Panc1 (cell line): ENCODE data around the gene NAPG.

Experiments used
- CTCF ChIP-seq: fragments of 450-650 bp; IDR thresholded peaks from 2 replicates; pipeline ENCODE4 v1.5.1; 2017; ENCODE audit warnings: mild to moderate bottlenecking
- POLR2AphosphoS5 ChIP-seq: IDR thresholded peaks from 2 replicates; pipeline ENCODE4 v1.6.1; 2012; ENCODE audit warnings: mild to moderate bottlenecking, low read depth, low read length, moderate library complexity
- SIN3A ChIP-seq: IDR thresholded peaks from 2 replicates; pipeline ENCODE4 v1.6.1; 2012; ENCODE audit warnings: low read depth, mild to moderate bottlenecking, low read length, moderate library complexity, borderline replicate concordance; ENCODE audit not compliant: insufficient read depth
- TCF7L2 ChIP-seq: IDR thresholded peaks from 2 replicates; pipeline ENCODE4 v1.6.1; 2011; ENCODE audit warnings: mild to moderate bottlenecking, low read depth, low read length, inconsistent platforms
- TF ChIP-seq, protein P1 (sequence below), 2 experiments: IDR thresholded peaks; 2 replicates each; pipeline ENCODE4 v1.6.1; 2011 to 2012; ENCODE audit warnings: low read depth in 2 of 2, control low read depth in 1 of 2, low read length in 1 of 2, mild to moderate bottlenecking in 1 of 2, moderate library complexity in 1 of 2; ENCODE audit not compliant: insufficient read depth in 1 of 2

DNA sequence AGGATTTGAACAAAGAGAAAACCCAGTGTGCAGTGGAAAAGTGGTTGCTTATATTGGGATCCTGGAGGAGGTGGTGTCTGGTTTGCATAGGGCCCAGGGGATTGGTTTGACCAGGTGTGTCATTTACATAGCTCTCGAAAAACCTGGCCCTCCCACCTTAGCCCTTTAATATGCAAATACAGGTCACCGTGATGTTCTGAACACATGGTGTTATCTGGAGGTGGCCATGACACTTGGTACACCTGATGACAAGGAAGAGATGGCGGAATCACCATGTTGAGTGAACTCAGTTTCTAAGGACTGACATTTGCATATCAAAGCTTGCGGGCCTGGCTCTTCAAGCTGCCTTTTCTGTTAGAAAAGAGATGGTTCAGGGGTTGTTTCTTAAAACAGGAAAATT is 2.3 kb upstream of the NAPG start:
- TF ChIP-seq SIN3A (no peak), CTCF (no peak), TCF7L2 (no peak), POLR2AphosphoS5 (no peak)
- TF ChIP-seq, protein P1, sequence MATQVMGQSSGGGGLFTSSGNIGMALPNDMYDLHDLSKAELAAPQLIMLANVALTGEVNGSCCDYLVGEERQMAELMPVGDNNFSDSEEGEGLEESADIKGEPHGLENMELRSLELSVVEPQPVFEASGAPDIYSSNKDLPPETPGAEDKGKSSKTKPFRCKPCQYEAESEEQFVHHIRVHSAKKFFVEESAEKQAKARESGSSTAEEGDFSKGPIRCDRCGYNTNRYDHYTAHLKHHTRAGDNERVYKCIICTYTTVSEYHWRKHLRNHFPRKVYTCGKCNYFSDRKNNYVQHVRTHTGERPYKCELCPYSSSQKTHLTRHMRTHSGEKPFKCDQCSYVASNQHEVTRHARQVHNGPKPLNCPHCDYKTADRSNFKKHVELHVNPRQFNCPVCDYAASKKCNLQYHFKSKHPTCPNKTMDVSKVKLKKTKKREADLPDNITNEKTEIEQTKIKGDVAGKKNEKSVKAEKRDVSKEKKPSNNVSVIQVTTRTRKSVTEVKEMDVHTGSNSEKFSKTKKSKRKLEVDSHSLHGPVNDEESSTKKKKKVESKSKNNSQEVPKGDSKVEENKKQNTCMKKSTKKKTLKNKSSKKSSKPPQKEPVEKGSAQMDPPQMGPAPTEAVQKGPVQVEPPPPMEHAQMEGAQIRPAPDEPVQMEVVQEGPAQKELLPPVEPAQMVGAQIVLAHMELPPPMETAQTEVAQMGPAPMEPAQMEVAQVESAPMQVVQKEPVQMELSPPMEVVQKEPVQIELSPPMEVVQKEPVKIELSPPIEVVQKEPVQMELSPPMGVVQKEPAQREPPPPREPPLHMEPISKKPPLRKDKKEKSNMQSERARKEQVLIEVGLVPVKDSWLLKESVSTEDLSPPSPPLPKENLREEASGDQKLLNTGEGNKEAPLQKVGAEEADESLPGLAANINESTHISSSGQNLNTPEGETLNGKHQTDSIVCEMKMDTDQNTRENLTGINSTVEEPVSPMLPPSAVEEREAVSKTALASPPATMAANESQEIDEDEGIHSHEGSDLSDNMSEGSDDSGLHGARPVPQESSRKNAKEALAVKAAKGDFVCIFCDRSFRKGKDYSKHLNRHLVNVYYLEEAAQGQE (IDR thresholded peaks at IDR 0.05; ENCODE audit: insufficient read depth in 1 of 2, low read depth in 2 of 2, low read length in 1 of 2): no peak
